Measurements from ENCODE around the gene TTC39A.

GRCh38 chr1:51342591-51343206 lies 12.3 kb upstream of the TTC39A start:
- TF ChIP-seq, protein P1, sequence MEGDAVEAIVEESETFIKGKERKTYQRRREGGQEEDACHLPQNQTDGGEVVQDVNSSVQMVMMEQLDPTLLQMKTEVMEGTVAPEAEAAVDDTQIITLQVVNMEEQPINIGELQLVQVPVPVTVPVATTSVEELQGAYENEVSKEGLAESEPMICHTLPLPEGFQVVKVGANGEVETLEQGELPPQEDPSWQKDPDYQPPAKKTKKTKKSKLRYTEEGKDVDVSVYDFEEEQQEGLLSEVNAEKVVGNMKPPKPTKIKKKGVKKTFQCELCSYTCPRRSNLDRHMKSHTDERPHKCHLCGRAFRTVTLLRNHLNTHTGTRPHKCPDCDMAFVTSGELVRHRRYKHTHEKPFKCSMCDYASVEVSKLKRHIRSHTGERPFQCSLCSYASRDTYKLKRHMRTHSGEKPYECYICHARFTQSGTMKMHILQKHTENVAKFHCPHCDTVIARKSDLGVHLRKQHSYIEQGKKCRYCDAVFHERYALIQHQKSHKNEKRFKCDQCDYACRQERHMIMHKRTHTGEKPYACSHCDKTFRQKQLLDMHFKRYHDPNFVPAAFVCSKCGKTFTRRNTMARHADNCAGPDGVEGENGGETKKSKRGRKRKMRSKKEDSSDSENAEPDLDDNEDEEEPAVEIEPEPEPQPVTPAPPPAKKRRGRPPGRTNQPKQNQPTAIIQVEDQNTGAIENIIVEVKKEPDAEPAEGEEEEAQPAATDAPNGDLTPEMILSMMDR (IDR thresholded peaks at IDR 0.05), result no peak
- TF ChIP-seq POLR2AphosphoS5 (IDR thresholded peaks at IDR 0.05) (no peak), POLR2A (IDR thresholded peaks at IDR 0.05) (no peak), EP300 (IDR thresholded peaks at IDR 0.05) (no peak)

Data from gastroesophageal sphincter (tissue), 3 donors.